Measurements from ENCODE around the gene ARHGDIA. TPM values are rescaled to one million over a fixed set of nuclear protein-coding genes. Genes with fewer than 3 reads are reported as not detected.
"Not testable (repeated sequence)": the region's sequence is repeated elsewhere in the genome, so short reads cannot be mapped to it uniquely, and the experiment has no call there.

The ARHGDIA gene
- total RNA-seq = 100 to 1,000 TPM; 538 to 539 TPM

DNA sequence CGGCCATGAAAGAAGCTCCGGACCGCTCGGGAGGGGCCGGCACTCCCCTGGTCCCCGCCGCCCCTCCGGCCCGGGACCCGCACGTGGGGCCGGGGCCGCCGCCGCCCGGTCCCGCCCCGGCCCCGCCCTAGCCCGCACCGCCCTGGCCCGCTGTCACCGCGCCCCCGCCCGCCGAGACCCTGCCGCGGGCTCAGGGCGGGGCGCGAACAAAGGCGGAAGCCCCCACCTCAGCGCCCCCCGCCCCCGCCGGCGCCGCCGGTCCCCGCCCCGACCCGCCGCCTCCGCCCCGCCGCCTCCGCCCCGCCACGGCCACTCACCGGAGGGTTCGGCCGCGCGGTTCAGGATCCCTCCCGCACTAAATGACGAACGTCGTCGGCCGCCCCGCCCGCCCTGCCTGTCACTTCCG, at the start of gene ARHGDIA:
TSS of gene ARHGDIA (minus strand) at position 357 of the 406 bp plus-strand sequence. CDS start 1,407 bp downstream, outside the sequence.
- Mint-ChIP-seq H3K4me3 (peak within 1 kb of the TSS; percentile 90), H3K9me3 (no peaks in the 10 kb centered on the region), H3K27ac (peak within 1 kb of the TSS; percentile 97), H3K36me3 (peaks cover 8% of the 10 kb centered on the region), H3K4me1 (peaks cover 20% of the 10 kb centered on the region), H3K27me3 (no peaks in the 10 kb centered on the region)
- DNase-seq (no peak), ATAC-seq (ENCODE audit: low read depth) (peak; percentile 55)
- POLR2A ChIA-PET = interaction anchor here (1.0 to 3.5 kb wide), 12 partner anchors 9 to 360 kb away, joined by 3 to 29 read pairs (median 7); partner anchors contain the start of genes ALYREF, ANAPC11, ARL16 and HGS

DNA sequence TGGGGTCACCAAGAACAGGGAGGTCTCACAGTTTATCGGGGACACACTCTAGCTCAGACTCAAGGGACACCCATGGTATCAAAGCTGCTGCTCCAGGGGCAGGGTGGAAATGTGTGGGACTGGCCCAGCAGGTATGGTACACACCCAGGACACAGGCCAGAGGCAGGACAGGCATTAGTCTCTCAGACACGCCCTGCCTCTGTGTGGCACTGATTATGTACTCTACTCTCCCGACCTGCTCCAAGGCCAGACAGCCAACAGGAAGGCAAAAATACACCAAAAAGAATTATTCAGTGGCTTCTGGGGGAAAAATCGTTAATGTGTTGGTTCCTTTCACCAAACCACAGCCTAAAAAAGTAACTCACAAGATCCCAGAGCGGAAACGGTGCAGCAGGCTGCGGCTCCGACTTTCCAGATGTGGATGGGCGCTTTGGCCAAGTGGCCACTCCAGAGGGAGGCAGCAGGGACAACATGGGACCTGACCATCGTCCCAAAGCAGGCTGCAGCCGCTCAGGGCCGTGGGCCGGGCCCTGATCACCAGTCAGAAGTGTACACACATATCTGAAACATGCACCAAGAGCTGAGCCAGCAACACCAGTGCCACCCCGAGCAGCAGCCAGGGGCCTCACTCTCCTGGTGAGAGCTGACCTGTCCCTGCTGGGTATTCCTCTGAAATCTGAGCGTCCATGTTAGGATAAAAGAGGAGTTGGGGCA, 47.9 kb upstream of the ARHGDIA start:
- ATAC-seq (ENCODE audit: low read depth) (no peak), DNase-seq (no peak)
- peak overlapping the region; percentile 43 for H3K27ac Mint-ChIP-seq
- POLR2A ChIA-PET = no interaction called here
- peaks cover 4% of the 10 kb centered on the region for H3K36me3 Mint-ChIP-seq
- H3K4me1 Mint-ChIP-seq = peaks cover 17% of the 10 kb centered on the region
- H3K4me3 Mint-ChIP-seq = no peak overlapping the region
- H3K27me3 Mint-ChIP-seq = no peaks in the 10 kb centered on the region
- no peaks in the 10 kb centered on the region for H3K9me3 Mint-ChIP-seq

DNA sequence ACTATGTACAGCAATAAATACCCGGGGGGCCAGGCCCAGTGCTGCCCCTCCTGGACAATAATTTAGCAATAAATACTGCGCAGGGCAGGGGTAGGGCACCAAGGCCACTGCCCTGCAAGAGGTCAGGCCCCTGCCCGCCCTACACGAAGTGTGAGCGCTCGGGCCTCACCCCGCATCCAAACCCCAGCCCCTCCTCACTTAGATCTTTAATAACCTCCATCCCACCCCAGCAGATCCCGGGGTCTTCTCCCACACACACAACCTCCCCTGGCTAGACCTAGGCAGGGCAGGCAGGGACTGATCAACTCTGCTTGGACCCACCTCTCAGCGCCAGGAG, 47.2 kb upstream of the ARHGDIA start:
- peak overlapping the region; percentile 91 for H3K4me3 Mint-ChIP-seq
- DNase-seq, H3K9me3 Mint-ChIP-seq, H3K36me3 Mint-ChIP-seq, H3K27me3 Mint-ChIP-seq, POLR2A ChIA-PET: not testable (repeated sequence)
- peak; percentile 13 for ATAC-seq (ENCODE audit: low read depth)
- peak overlapping the region; percentile 86 for H3K27ac Mint-ChIP-seq
- H3K4me1 Mint-ChIP-seq = peaks cover 17% of the 10 kb centered on the region

DNA sequence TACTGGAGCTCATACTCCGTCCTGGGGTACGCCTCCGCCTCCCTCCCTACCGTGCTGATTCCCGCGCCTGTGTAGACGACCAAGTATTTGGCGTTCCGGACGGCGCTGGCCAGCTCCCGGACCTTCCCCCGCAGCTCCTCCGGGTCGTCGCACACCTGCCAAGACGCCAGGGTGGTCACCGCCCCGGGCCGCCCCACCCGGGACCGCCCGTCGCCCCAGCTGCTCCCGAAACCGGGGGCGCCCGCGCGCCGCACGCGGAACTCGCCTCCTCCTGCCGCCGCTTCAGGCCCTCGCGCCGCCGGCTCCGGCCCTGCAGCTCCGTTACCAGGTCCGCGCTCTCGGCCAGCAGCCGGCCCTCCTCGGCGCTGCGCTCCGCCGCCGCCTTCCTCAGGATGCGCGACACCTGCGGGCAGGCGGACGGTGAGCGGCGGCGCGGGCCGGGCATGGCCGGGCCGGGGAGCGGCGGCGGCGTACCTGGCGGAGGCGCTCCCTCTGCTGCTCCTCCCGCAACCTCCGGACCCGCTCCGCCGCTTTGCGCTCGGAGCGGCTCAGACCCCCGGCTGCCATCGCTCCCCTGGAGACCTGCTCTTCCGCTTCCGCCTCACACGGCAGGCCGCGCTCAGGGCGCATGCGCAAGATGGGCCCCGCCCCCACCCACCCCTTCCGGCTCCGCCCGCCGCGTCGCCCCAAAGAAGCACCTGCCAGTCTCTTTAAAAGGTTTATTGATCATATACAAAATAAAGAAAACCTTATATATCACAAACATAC, 46.6 kb upstream of the ARHGDIA start, which contains the start of gene SIRT7:
TSS of gene SIRT7 (minus strand) at position 612 of the 768 bp plus-strand sequence. CDS start at position 567, 45 bp downstream.
- H3K4me1 Mint-ChIP-seq = peaks cover 17% of the 10 kb centered on the region
- POLR2A ChIA-PET = interaction anchor here (0.8 to 1.5 kb wide), 6 partner anchors 10 to 47 kb away, joined by 3 to 20 read pairs (median 6); partner anchors contain the start of genes ALYREF, ANAPC11, ARHGDIA and MAFG
- no peaks in the 10 kb centered on the region for H3K9me3 Mint-ChIP-seq
- ATAC-seq (ENCODE audit: low read depth) = peak; percentile 84
- peaks cover 9% of the 10 kb centered on the region for H3K36me3 Mint-ChIP-seq
- DNase-seq = peak; percentile 87
- H3K27ac Mint-ChIP-seq = peak within 1 kb of the TSS; percentile 86
- H3K27me3 Mint-ChIP-seq = no peaks in the 10 kb centered on the region
- H3K4me3 Mint-ChIP-seq = peak within 1 kb of the TSS; percentile 91

DNA sequence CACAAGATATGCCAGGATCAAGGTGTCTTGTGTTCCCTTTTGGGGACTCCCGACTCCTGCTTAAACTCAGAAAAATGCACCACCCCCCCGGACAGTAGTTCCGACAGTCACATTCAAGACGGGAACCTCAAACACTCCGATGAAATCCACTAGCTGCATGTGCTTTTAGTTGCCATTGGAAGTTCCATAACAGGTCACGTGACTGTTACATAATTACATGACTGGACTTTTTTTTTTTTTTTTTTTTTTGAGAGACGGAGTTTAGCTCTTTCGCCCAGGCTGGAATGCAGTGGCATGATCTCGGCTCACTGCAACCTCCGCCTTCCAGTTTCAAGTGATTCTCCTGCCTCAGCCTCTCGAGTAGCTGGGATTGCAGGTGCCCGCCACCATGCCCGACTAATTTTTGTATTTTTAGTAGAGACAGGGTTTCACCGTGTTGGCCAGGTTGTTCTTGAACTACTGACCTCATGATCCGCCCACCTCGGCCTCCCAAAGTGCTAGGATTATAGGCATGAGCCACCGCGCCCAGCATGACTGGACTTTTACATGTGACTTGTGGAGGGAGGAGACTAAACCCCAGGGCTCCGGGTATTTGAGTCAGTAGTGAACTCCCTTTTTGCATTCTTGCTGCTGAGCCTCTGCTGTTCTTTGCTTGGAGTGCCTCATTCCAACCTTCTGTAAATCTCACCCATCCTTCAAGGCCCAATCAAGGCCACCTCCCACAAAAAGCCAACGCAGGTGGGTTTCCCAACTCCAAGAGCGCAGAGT, 45.3 kb upstream of the ARHGDIA start:
- H3K36me3 Mint-ChIP-seq = peaks cover 9% of the 10 kb centered on the region

DNA sequence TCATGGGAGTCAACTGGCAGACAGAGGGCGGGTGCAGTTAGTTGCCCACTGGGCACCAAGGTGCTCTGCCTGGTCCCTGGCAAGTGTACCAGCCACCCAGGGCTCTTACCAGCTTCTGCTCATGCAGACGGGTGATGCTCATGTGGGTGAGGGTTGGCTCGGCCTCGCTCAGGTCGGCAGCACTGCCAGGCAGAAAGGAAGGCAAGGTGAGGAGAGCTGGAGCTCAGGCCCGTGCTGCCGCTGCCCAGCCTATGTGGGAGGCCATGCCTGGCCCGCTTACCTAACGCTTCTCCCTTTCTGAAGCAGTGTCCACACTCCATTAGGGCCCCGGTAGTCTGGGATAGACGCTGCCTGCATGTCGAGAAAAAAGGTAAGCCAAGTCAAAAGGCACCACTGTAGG, 44.2 kb upstream of the ARHGDIA start:
- Mint-ChIP-seq H3K27ac (no peak overlapping the region), H3K27me3 (no peaks in the 10 kb centered on the region), H3K4me3 (no peak overlapping the region), H3K4me1 (peaks cover 20% of the 10 kb centered on the region), H3K36me3 (peaks cover 9% of the 10 kb centered on the region), H3K9me3 (no peaks in the 10 kb centered on the region)
- DNase-seq (no peak), ATAC-seq (ENCODE audit: low read depth) (no peak)
- POLR2A ChIA-PET = no interaction called here

More for the DNA sequence above, 45.3 kb upstream of the ARHGDIA start:
- peak overlapping the region; percentile 89 for H3K4me3 Mint-ChIP-seq
- H3K9me3 Mint-ChIP-seq = no peaks in the 10 kb centered on the region
- ATAC-seq (ENCODE audit: low read depth) (no peak), DNase-seq (no peak)
- no peaks in the 10 kb centered on the region for H3K27me3 Mint-ChIP-seq
- H3K4me1 Mint-ChIP-seq = peaks cover 20% of the 10 kb centered on the region
- POLR2A ChIA-PET = interaction anchor here (0.6 to 1.5 kb wide), 5 partner anchors 11 to 90 kb away, joined by 3 to 20 read pairs (median 6); partner anchors contain the start of genes ALYREF, ANAPC11 and MAFG
- H3K27ac Mint-ChIP-seq = peak overlapping the region; percentile 8

DNA sequence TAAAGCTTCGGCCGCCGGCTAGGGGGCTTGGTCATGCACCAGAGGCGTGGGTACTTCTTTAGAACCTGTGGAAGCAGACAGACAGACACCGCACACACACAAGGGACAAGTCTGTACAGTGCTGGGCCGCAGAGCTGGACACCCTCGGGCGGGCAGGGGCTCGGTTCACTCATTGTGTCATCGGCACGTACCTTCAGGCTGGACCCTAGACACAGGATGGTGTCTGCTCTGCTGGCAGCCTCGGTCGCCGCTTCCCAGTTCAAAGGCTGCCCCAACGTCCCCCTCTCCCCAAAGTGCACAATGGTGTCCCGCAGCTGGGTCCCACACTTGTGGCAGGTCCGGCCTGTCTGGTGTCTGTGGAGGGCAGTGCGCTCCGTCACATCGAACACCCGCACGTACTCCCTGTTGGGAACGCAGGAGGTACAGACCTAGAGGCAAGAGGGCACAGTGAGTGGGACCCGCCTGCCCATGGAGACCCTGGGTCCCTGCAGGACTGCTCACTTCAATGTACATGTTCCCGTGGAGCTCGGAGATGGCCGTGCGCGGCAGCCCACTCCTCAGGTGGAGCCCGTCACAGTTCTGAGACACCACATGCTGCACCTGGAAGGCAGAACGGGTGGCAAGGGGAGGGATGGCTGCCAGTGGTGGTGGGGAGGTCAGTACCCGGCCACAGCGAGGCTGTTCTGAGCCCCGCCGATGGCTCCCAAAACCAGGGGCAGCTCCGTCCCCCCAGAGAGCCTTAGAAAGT, 43.1 kb upstream of the ARHGDIA start:
- ATAC-seq (ENCODE audit: low read depth) = no peak
- Mint-ChIP-seq H3K36me3 (peaks cover 9% of the 10 kb centered on the region), H3K4me3 (no peak overlapping the region), H3K9me3 (no peaks in the 10 kb centered on the region), H3K27ac (no peak overlapping the region), H3K27me3 (no peaks in the 10 kb centered on the region), H3K4me1 (peaks cover 22% of the 10 kb centered on the region)
- POLR2A ChIA-PET = interaction anchor here (0.8 kb wide), 1 partner anchor 13 kb away, joined by 4 read pairs; the partner anchor contains the start of gene MAFG
- DNase-seq = no peak

DNA sequence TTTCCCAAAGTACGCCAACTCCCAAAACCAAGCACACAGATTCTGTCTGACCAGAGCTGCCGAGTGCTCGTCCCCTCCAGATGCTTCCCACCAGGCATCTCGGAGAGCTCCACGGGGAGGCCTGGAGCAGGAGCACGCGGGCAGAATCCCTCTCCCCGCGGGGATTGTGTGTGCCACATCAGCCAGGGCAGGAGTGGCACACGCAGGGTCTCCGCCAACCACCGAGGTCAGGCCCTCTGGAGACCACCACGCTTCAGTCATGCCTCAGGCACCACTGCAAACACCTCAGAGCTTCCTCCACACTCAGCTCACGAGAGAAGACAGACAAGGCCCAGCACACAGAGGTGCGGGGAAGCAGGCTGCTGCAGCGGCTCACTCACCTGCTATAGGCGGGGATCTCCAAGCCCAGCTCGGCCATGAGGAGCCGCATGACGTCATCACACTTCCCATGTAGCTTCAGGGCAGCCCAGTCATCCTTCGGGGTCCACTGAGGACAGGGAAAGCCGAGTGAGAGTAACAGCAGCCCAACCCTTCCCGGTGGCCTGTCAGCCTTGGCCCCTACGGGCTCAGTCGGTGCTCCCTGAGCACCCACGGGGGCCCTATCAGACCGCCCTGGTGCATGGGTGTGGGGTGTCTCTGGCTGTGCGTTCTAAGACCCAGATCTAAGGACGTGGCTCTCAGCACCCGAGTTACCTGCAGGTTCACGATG, 42.4 kb upstream of the ARHGDIA start:
- no peak for ATAC-seq (ENCODE audit: low read depth)
- Mint-ChIP-seq H3K4me3 (no peak overlapping the region), H3K36me3 (peaks cover 9% of the 10 kb centered on the region), H3K4me1 (peaks cover 21% of the 10 kb centered on the region), H3K9me3 (no peaks in the 10 kb centered on the region), H3K27ac (no peak overlapping the region), H3K27me3 (no peaks in the 10 kb centered on the region)
- POLR2A ChIA-PET = interaction anchor here (0.6 to 1.1 kb wide), 4 partner anchors 11 to 79 kb away, joined by 3 to 5 read pairs (median 4); partner anchors contain the start of genes MAFG and PPP1R27
- DNase-seq = no peak

DNA sequence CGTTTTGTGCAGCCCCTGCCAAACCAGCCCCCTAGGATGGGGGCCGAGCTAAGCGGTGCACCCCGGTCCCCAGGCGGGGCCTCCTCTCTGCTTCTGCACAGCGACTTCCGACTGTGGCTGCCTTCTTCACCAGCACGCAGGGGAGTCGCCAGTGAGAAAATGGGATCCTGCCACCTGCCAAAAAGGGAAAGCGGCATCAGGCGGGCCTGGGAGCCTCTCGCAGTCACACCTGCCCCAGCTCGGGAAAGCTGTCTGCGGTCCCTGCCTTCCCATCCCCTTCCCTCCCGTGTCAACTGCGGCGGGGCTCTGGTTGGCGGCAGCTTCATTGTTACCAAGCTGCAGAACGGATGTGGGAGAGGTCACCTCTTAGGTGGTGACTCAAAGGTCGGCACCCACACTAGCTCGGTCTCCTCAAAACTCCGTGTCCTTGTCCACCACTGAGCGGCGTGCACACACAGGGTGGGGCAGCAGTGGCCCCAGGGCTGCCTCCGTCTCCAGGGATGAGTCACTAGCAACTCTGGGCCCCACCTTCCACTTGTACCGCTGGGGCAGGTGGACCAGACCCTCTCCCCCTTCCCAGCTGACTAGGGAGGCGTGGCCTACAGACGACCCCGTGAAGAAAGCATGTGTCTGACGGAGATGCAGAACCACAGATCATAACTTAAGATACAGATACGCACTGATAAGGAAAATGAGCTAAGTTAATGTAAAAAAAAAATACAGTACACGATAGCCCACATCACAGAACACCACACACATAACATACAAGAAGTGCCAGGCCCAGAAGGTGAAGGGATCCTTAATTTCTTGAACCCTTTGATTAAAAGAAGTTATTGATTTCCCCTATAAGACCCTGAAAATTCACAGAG, 41.5 kb upstream of the ARHGDIA start:
- no peak for DNase-seq
- ATAC-seq (ENCODE audit: low read depth) = no peak
- peak overlapping the region; percentile 5 for H3K27ac Mint-ChIP-seq
- peaks cover 9% of the 10 kb centered on the region for H3K36me3 Mint-ChIP-seq
- H3K27me3 Mint-ChIP-seq = no peaks in the 10 kb centered on the region
- peak overlapping the region; percentile 16 for H3K4me3 Mint-ChIP-seq
- POLR2A ChIA-PET = interaction anchor here (0.9 to 1.1 kb wide), 2 partner anchors 11 to 78 kb away, joined by 3 read pairs; partner anchors contain the start of gene PPP1R27
- H3K9me3 Mint-ChIP-seq = no peaks in the 10 kb centered on the region
- peaks cover 17% of the 10 kb centered on the region for H3K4me1 Mint-ChIP-seq

DNA sequence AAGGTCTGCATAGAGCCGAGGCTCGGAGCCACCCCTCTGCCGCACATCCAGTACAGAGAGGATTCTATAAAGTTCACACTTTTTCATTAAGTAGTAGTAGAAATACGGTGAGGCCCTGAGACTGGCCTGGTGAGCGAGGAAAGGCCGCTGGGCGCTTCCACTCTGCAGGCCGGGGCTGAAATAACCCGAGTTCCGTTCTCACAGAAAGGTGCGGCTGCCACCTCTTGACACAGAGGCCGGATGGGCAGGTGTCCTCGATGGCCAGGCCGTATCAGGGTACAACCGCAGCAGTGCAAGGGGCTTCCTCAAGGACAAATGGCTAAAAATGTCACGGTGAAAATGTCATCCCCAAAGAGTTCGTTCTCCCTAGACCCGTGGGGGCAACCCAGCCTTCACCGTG, 40.8 kb upstream of the ARHGDIA start:
- Mint-ChIP-seq H3K27me3 (no peaks in the 10 kb centered on the region), H3K9me3 (no peaks in the 10 kb centered on the region), H3K36me3 (peaks cover 7% of the 10 kb centered on the region), H3K4me3 (peak overlapping the region; percentile 60), H3K27ac (no peak overlapping the region), H3K4me1 (peaks cover 13% of the 10 kb centered on the region)
- DNase-seq = no peak
- POLR2A ChIA-PET = interaction anchor here (0.5 to 1.5 kb wide), 2 partner anchors 20 to 64 kb away, joined by 4 to 5 read pairs; no protein-coding TSS in a partner anchor
- ATAC-seq (ENCODE audit: low read depth) = no peak

DNA sequence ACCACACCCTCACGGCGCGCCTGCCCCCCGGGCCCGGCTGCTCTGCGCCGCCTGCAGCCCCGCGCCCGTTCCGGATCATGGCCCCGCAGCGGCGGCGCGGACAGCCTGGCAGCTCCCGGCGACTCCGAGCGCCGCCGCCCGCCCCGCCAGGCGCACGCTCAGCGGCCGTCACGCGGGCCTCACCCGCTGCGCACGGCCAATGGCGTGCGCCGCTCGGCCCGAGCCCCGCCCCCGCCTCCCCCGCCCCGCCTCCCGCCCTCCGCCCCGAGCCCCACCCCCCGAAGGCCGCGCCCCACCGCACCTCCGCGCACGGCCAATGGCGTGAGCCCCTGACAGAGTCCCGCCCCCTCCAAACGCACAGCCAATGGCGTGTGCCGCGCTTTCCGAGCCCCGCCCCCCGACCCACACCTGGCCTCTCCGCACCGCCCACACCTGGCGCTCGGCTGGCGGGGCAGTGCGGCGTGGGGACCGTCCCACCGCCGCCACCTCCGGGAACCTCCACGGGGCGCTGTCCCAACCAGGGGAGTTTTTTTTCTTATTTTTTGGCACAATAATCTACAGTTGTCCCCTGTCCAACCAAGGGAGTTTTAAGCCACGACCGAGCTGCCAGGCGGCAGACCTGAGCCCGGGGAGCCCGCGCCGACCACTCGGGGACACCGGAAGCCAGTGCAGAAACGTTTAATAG, 40.3 kb upstream of the ARHGDIA start, which contains the start of gene PCYT2:
TSS of gene PCYT2 (minus strand) at position 123 of the 685 bp plus-strand sequence. CDS start at position 79, 44 bp downstream.
- peaks cover 5% of the 10 kb centered on the region for H3K36me3 Mint-ChIP-seq
- H3K4me3 Mint-ChIP-seq = peak within 1 kb of the TSS; percentile 87
- peak; percentile 92 for DNase-seq
- no peaks in the 10 kb centered on the region for H3K27me3 Mint-ChIP-seq
- peak; percentile 88 for ATAC-seq (ENCODE audit: low read depth)
- H3K27ac Mint-ChIP-seq = no peak within 1 kb of the TSS
- POLR2A ChIA-PET = interaction anchor here (0.5 to 1.5 kb wide), 4 partner anchors 14 to 63 kb away, joined by 3 to 5 read pairs (median 4); no protein-coding TSS in a partner anchor
- H3K9me3 Mint-ChIP-seq = no peaks in the 10 kb centered on the region
- H3K4me1 Mint-ChIP-seq = peaks cover 10% of the 10 kb centered on the region
